HCT116 (cell line): Measurements from ENCODE around the gene CAPN5. TPM values are rescaled to one million over a fixed set of nuclear protein-coding genes. Genes with fewer than 3 reads are reported as not detected.

Source experiments
- ATAC-seq: fragments of 200-7000 bp; cut with Tn5 transposase; 2 replicates; pipeline ENCODE4 v1.9.1; 2020; ENCODE audit warnings: mild to moderate bottlenecking, moderate library complexity
- BruUV-seq: library from RNA; stranded (reverse); fragments of 400-500 nt; replicated peaks from 2 replicates; lab custom pipeline; 2021; lab: Mats Ljungman, UMichigan
- CTCF ChIA-PET: fragments of 300-600 bp; sonication (Branson Sonifier 250); formaldehyde crosslinking; loops from one replicate; lab custom pipeline; 2021; ENCODE audit warnings: antibody characterized with exemption; lab: Charles Lee
- POLR2A ChIA-PET: fragments of 300-600, 350-600 bp; sonication (Branson Sonifier 250); formaldehyde crosslinking; loops from one replicate; lab custom pipeline; 2021; ENCODE audit warnings: antibody characterized with exemption; lab: Charles Lee
- RAD21 ChIA-PET, 2 experiments: fragments of 300-600 bp; sonication (Branson Sonifier 250); formaldehyde crosslinking; loops; one replicate each; lab custom pipeline; 2023; ENCODE audit warnings: low total read pairs in 2 of 2; ENCODE audit not compliant: uncharacterized antibody in 2 of 2, unreplicated experiment in 2 of 2, low non-redundant PET in 1 of 2; lab: Charles Lee
- DNase-seq: peaks from one replicate; pipeline ENCODE4 v3.0.0-alpha.2; 2010; ENCODE audit warnings: low read depth, low spot score
- H2AFZ ChIP-seq: fragments of 200-600 bp; shearing (Covaris generic), sonication (generic); 2 replicates; pipeline ENCODE4 v1.6.1; 2017; ENCODE audit warnings: low read depth, mixed run types, mixed read lengths, antibody characterized with exemption, low read length; ENCODE audit not compliant: poor library complexity, severe bottlenecking
- H3K27ac ChIP-seq: 2 replicates; pipeline ENCODE4 v1.5.1; 2012; ENCODE audit warnings: low read depth, low read length
- H3K27me3 ChIP-seq: fragments of 200-600 bp; sonication (generic); 2 replicates; pipeline ENCODE4 v1.6.1; 2016; ENCODE audit warnings: mixed run types, low read length, mixed read lengths; ENCODE audit not compliant: insufficient read depth
- H3K36me3 ChIP-seq, 2 experiments: fragments of 200-500 bp in 1 of 2; fragments of 200-600 bp in 1 of 2; sonication (Bioruptor generic) in 1 of 2; sonication (generic) in 1 of 2; 2 replicates each; pipeline versions ENCODE4 v1.5.1 to v1.6.1; 2014 to 2016; ENCODE audit warnings: low read length in 2 of 2, inconsistent platforms in 1 of 2, mixed read lengths in 1 of 2, mixed run types in 1 of 2; ENCODE audit not compliant: insufficient read depth in 2 of 2, control insufficient read depth in 1 of 2
- H3K4me1 ChIP-seq, 2 experiments: fragments of 200-600 bp in 1 of 2; sonication (generic) in 1 of 2; 2 replicates each; pipeline versions ENCODE4 v1.5.1 to v1.6.1; 2012 to 2017; ENCODE audit warnings: low read length in 2 of 2, inconsistent platforms in 1 of 2, mild to moderate bottlenecking in 1 of 2, mixed read lengths in 1 of 2, mixed run types in 1 of 2, moderate library complexity in 1 of 2; ENCODE audit not compliant: insufficient read depth in 2 of 2, control insufficient read depth in 1 of 2
- H3K4me2 ChIP-seq: fragments of 200-600 bp; sonication (generic); 2 replicates; pipeline ENCODE4 v1.6.1; 2017; ENCODE audit warnings: mixed run types, low read length, mixed read lengths
- H3K4me3 ChIP-seq, 2 experiments: fragments of 200-600 bp in 1 of 2; sonication (generic) in 1 of 2; replicated peaks in 1 of 2; 2 replicates each; pipeline ENCODE4 v1.5.1; 2011 to 2016; ENCODE audit warnings: low read length in 2 of 2, control low read depth in 1 of 2, low read depth in 1 of 2, mild to moderate bottlenecking in 1 of 2, mixed read lengths in 1 of 2, mixed run types in 1 of 2
- H3K79me2 ChIP-seq: fragments of 200-600 bp; sonication (generic); 2 replicates; pipeline ENCODE4 v1.6.1; 2017; ENCODE audit warnings: mild to moderate bottlenecking, mixed run types, low read length, moderate library complexity, mixed read lengths; ENCODE audit not compliant: insufficient read depth
- H3K9ac ChIP-seq: fragments of 200-600 bp; sonication (generic); 2 replicates; pipeline ENCODE4 v1.6.1; 2016; ENCODE audit warnings: low read length, mixed read lengths
- H3K9me2 ChIP-seq: fragments of 200-600 bp; sonication (generic), shearing (Covaris generic); 2 replicates; pipeline ENCODE4 v1.6.1; 2017; ENCODE audit warnings: mixed run types, mild to moderate bottlenecking, moderate library complexity; ENCODE audit not compliant: insufficient read depth
- H3K9me3 ChIP-seq, 2 experiments: fragments of 200-500 bp in 1 of 2; fragments of 200-600 bp in 1 of 2; sonication (Bioruptor generic) in 1 of 2; sonication (generic) in 1 of 2; 2 replicates each; pipeline ENCODE4 v1.6.1; 2014 to 2017; ENCODE audit warnings: low read length in 2 of 2, mixed read lengths in 2 of 2, inconsistent platforms in 1 of 2, low read depth in 1 of 2, mild to moderate bottlenecking in 1 of 2, mixed run types in 1 of 2, moderate library complexity in 1 of 2; ENCODE audit not compliant: control insufficient read depth in 1 of 2, insufficient read depth in 1 of 2
- H4K20me1 ChIP-seq: fragments of 200-600 bp; sonication (generic), shearing (Covaris generic); 2 replicates; pipeline ENCODE4 v1.6.1; 2017; ENCODE audit warnings: mixed run types, mild to moderate bottlenecking, moderate library complexity; ENCODE audit not compliant: insufficient read depth
- CBX3 ChIP-seq: IDR thresholded peaks from 2 replicates; pipeline ENCODE4 v1.6.1; 2012; ENCODE audit warnings: low read depth
- CEBPB ChIP-seq: IDR thresholded peaks from 2 replicates; pipeline ENCODE4 v1.6.1; 2012; ENCODE audit warnings: low read depth
- CTCF ChIP-seq, 3 experiments: fragments of 200-600 bp in 1 of 3; sonication (generic) in 1 of 3; IDR thresholded peaks in 2 of 3; conservative IDR thresholded peaks in 1 of 3; 2 replicates each; pipeline ENCODE4 v1.5.1; 2012 to 2017; ENCODE audit warnings: low read depth in 2 of 3, low read length in 2 of 3, antibody characterized with exemption in 1 of 3, borderline replicate concordance in 1 of 3, control low read depth in 1 of 3, mild to moderate bottlenecking in 1 of 3, mixed read lengths in 1 of 3, mixed run types in 1 of 3, moderate library complexity in 1 of 3; ENCODE audit not compliant: insufficient read depth in 1 of 3
- EGR1 ChIP-seq: IDR thresholded peaks from 2 replicates; pipeline ENCODE4 v1.6.1; 2012; ENCODE audit warnings: low read depth
- EZH2 ChIP-seq: fragments of 200-600 bp; sonication (generic); IDR thresholded peaks from 2 replicates; pipeline ENCODE4 v1.6.1; 2017; ENCODE audit warnings: antibody characterized with exemption, mixed run types
- POLR2AphosphoS5 ChIP-seq: IDR thresholded peaks from 2 replicates; pipeline ENCODE4 v1.6.1; 2011; ENCODE audit warnings: mild to moderate bottlenecking, low read depth, low read length, moderate library complexity
- REST ChIP-seq: IDR thresholded peaks from 2 replicates; pipeline ENCODE4 v1.6.1; 2012; ENCODE audit warnings: low read depth
- SP1 ChIP-seq: IDR thresholded peaks from 2 replicates; pipeline ENCODE4 v1.6.1; 2012; ENCODE audit warnings: low read depth
- YY1 ChIP-seq: IDR thresholded peaks from 2 replicates; pipeline ENCODE4 v1.6.1; 2011; ENCODE audit warnings: low read length, low read depth, moderate library complexity, mild to moderate bottlenecking; ENCODE audit not compliant: insufficient replicate concordance; ENCODE audit errors: extremely low read depth
- intact Hi-C: fragments of 100-400 bp; cut with micrococcal nuclease; formaldehyde crosslinking; loops from 2 replicates; pipeline ENCODE4 v1.10.0; 2022
- total RNA-seq: library from RNA; stranded (reverse); gene quantifications from one replicate; pipeline ENCODE4 v1.2.1, GENCODE V29; 2021; ENCODE audit not compliant: unreplicated experiment

The CAPN5 gene
- total RNA-seq, 1 experiment from 2014 or later: 8.6 TPM

GRCh38 chr11:77155082-77155475, 88.3 kb downstream of the CAPN5 start:
- H3K4me3 ChIP-seq: no peak overlapping the region
- no TSS peak for BruUV-seq
- ChIA-PET RAD21 (no interaction called here), CTCF (no interaction called here), POLR2A (no interaction called here)
- H3K4me1 ChIP-seq: no peaks in the 10 kb centered on the region
- H3K36me3 ChIP-seq: no peaks in the 10 kb centered on the region
- H2AFZ ChIP-seq: no peak overlapping the region
- H3K27ac ChIP-seq: no peak overlapping the region
- H3K79me2 ChIP-seq: no peaks in the 10 kb centered on the region
- TF ChIP-seq SP1 (no peak), EGR1 (no peak), CEBPB (no peak), REST (no peak), YY1 (no peak), EZH2 (no peak), POLR2AphosphoS5 (no peak), CBX3 (no peak), CTCF (IDR thresholded peaks at IDR 0.05 in 2 of 3, conservative IDR thresholded peaks at IDR 0.05 in 1 of 3; ENCODE audit: borderline replicate concordance in 1 of 3, insufficient read depth in 1 of 3, low read depth in 2 of 3, low read length in 2 of 3) (no peak)
- no peaks in the 10 kb centered on the region for H3K27me3 ChIP-seq
- no peak for DNase-seq
- ATAC-seq: no peak
- H3K9ac ChIP-seq: no peak overlapping the region
- intact Hi-C loops: no loop called here
- no peaks in the 10 kb centered on the region for H4K20me1 ChIP-seq
- H3K9me2 ChIP-seq: no peaks in the 10 kb centered on the region
- H3K9me3 ChIP-seq: no peaks in the 10 kb centered on the region
- H3K4me2 ChIP-seq: no peak overlapping the region
